ENCODE measurements around the gene TIMM13.

DNA sequence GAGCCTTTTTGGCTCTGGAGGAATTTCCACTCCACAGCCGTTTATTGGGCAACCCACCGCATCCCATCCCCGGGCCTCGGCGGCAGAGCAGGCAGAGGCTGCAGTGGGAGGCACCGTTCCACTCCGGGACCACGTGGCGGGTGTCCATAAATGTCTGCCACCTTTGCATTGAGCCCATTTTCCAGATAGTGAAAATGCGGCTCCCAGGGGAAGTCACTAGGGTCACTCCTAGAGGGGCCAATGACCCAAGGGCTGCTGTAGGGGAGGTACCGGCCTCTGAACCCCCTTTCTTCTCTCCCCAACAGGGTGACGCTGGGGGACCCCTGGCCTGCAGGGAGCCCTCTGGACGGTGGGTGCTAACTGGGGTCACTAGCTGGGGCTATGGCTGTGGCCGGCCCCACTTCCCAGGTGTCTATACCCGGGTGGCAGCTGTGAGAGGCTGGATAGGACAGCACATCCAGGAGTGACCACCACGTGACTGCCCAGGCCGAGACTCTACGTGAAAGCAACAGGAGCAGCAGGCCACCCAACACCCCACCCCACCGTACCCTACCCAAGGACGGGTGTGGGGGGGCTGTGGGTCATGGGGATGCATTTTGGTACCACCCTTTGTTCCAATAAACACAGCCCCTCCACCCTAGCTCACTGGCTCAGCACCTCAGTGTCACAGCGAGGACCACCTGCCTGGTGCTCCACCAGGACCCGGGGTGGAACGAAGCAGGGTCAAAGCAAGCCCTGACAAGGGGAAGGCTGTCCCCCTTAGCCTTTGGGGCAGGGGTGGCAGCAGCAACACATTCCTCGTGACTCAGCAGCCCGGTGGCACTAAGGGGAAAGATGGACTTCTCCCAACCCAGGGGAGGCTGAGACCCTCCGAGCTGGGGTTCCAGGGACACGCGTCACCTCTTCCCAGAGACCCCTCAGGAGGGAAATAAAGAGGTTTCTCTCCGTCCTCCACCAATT, 1.5 kb downstream of the TIMM13 start:
- TF ChIP-seq EZH2 (IDR thresholded peaks at IDR 0.05; ENCODE audit: borderline replicate concordance, low read depth, low read length, severe bottlenecking): no peak
- TF ChIP-seq, protein P1, sequence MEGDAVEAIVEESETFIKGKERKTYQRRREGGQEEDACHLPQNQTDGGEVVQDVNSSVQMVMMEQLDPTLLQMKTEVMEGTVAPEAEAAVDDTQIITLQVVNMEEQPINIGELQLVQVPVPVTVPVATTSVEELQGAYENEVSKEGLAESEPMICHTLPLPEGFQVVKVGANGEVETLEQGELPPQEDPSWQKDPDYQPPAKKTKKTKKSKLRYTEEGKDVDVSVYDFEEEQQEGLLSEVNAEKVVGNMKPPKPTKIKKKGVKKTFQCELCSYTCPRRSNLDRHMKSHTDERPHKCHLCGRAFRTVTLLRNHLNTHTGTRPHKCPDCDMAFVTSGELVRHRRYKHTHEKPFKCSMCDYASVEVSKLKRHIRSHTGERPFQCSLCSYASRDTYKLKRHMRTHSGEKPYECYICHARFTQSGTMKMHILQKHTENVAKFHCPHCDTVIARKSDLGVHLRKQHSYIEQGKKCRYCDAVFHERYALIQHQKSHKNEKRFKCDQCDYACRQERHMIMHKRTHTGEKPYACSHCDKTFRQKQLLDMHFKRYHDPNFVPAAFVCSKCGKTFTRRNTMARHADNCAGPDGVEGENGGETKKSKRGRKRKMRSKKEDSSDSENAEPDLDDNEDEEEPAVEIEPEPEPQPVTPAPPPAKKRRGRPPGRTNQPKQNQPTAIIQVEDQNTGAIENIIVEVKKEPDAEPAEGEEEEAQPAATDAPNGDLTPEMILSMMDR (IDR thresholded peaks at IDR 0.05; ENCODE audit: extremely low read depth in 1 of 2, insufficient read depth in 1 of 2, low read depth in 1 of 2, low read length in 2 of 2): no peak
- no peak for TF ChIP-seq POLR2A (IDR thresholded peaks at IDR 0.05; ENCODE audit: low read depth, low read length)
- TF ChIP-seq, protein P2, sequence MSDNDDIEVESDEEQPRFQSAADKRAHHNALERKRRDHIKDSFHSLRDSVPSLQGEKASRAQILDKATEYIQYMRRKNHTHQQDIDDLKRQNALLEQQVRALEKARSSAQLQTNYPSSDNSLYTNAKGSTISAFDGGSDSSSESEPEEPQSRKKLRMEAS (IDR thresholded peaks at IDR 0.05; ENCODE audit: insufficient read depth, insufficient read length): no peak
- TF ChIP-seq POLR2AphosphoS5 (IDR thresholded peaks at IDR 0.05; ENCODE audit: insufficient read depth, low read depth, low read length): no peak
- no peak for TF ChIP-seq FOS (IDR thresholded peaks at IDR 0.05; ENCODE audit: borderline replicate concordance, insufficient read depth, low read length)
- no peak for TF ChIP-seq JUN (IDR thresholded peaks at IDR 0.05; ENCODE audit: borderline replicate concordance, insufficient read depth, insufficient read length, low read depth)
- no peak for TF ChIP-seq MYC (IDR thresholded peaks at IDR 0.05; ENCODE audit: low read depth, low read length)
- TF ChIP-seq GATA2 (IDR thresholded peaks at IDR 0.05; ENCODE audit: insufficient read depth, insufficient read length, low read depth, low read length): no peak

Measured in endothelial cell of umbilical vein (primary cell).